ENCODE measurements around the gene BAG5. TPM values are rescaled to one million over a fixed set of nuclear protein-coding genes. Genes with fewer than 3 reads are reported as not detected.

The BAG5 gene
- total RNA-seq, 1 experiment from 2014 or later = 36.5 TPM

DNA sequence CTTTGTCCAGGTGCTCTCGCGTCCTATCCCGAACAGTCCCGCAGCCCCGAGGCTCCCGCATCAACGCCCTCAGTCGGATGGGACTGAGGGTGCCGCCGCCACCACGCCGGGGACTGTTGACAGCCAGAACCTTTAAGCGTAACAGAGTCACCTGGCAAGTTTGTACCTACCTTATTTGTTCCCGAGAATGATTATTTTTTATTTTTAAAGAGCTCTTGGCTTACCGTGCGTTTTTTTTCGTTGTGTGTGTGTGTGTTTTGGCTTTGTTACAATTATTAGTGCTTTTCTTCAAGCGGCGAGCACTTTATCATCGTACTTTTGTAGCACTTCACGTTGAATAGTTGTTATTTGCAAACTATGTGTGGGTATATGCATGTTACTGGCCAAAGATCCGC lies 766 bp upstream of the BAG5 start:
- TF ChIP-seq, protein P1, sequence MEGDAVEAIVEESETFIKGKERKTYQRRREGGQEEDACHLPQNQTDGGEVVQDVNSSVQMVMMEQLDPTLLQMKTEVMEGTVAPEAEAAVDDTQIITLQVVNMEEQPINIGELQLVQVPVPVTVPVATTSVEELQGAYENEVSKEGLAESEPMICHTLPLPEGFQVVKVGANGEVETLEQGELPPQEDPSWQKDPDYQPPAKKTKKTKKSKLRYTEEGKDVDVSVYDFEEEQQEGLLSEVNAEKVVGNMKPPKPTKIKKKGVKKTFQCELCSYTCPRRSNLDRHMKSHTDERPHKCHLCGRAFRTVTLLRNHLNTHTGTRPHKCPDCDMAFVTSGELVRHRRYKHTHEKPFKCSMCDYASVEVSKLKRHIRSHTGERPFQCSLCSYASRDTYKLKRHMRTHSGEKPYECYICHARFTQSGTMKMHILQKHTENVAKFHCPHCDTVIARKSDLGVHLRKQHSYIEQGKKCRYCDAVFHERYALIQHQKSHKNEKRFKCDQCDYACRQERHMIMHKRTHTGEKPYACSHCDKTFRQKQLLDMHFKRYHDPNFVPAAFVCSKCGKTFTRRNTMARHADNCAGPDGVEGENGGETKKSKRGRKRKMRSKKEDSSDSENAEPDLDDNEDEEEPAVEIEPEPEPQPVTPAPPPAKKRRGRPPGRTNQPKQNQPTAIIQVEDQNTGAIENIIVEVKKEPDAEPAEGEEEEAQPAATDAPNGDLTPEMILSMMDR (IDR thresholded peaks at IDR 0.05; ENCODE audit: unreplicated experiment) = no peak
- H3K27me3 Mint-ChIP-seq (ENCODE audit: unreplicated experiment) = no peaks in the 10 kb centered on the region
- peak overlapping the region; percentile 61 for H3K27ac Mint-ChIP-seq (ENCODE audit: unreplicated experiment)
- CTCF ChIA-PET = no interaction called here
- no peaks in the 10 kb centered on the region for H3K9me3 Mint-ChIP-seq (ENCODE audit: low read depth, unreplicated experiment)
- H3K36me3 Mint-ChIP-seq (ENCODE audit: insufficient read depth, unreplicated experiment) = peaks cover 52% of the 10 kb centered on the region
- no peak for DNase-seq
- no TSS peak for BruUV-seq (replicated peaks)
- intact Hi-C loops (cut with micrococcal nuclease; ENCODE audit: unreplicated experiment) = no loop called here
- peaks cover 23% of the 10 kb centered on the region for H3K4me1 Mint-ChIP-seq (ENCODE audit: low read depth, unreplicated experiment)
- H3K4me3 Mint-ChIP-seq (ENCODE audit: low read depth, unreplicated experiment) = peak overlapping the region; percentile 98

DNA sequence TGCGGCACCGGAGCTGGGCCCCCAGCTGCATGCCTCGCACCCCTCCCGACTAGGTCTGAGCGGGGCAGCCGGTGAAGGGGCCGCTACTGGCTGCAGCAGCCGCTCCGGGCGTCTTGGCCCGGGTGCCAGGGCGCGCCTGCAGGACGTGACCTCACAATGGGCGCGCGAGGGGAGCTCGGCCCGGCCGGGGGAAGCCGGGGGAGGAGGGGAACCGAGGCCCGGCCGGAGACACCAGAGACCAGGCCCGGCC lies 353 bp downstream of the BAG5 start:
- BruUV-seq (replicated peaks) = no TSS peak
- no peaks in the 10 kb centered on the region for H3K9me3 Mint-ChIP-seq (ENCODE audit: low read depth, unreplicated experiment)
- intact Hi-C loops (cut with micrococcal nuclease; ENCODE audit: unreplicated experiment) = no loop called here
- CTCF ChIA-PET = interaction anchor here (1.6 to 1.7 kb wide), 2 partner anchors 9 to 15 kb away, joined by 4 to 5 read pairs; no protein-coding TSS in a partner anchor
- H3K27ac Mint-ChIP-seq (ENCODE audit: unreplicated experiment) = peak overlapping the region; percentile 91
- H3K4me1 Mint-ChIP-seq (ENCODE audit: low read depth, unreplicated experiment) = peaks cover 23% of the 10 kb centered on the region
- no peak for DNase-seq
- TF ChIP-seq, protein P1 (IDR thresholded peaks at IDR 0.05; ENCODE audit: unreplicated experiment) = no peak
- peaks cover 55% of the 10 kb centered on the region for H3K36me3 Mint-ChIP-seq (ENCODE audit: insufficient read depth, unreplicated experiment)
- peak overlapping the region; percentile 98 for H3K4me3 Mint-ChIP-seq (ENCODE audit: low read depth, unreplicated experiment)
- H3K27me3 Mint-ChIP-seq (ENCODE audit: unreplicated experiment) = no peaks in the 10 kb centered on the region

DNA sequence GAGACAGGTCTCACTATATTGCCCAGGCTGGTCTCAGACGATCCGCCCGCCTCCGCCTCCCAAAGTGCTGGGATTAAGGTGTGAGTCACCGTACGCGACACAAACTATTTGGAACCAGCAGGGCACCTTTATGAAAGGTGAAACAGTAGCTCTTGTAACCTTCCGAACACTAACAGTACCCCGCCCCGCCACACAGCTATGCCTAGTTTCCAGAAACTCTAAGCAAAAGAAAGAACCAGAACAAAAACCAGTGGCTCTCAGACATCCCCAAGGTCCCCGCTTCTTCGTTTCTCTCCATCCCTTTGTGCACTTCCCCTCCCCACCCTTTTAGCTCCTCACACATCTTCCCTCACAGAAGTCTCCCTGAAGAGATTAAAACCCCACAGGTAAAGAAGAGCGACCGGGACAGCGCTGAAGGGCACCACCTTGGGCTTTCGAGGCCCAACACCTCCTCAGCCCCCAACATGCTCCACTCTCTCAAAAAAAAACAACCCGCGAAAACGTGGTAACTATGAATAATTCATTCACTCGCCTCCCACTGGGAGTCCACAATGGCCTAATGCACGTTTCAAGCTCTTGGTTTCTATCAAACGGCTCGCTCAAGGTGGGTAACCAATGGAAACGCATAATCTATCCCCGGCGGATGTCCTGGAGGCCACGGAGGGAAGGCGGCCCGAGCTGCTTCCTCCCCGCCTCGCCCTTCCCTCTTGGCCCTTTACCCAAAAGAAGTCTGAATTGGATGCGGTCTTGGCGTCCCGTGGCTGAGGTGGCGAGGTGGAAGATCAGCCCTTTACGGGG lies 877 bp downstream of the BAG5 start:
- Mint-ChIP-seq H3K4me1 (ENCODE audit: low read depth, unreplicated experiment) (peaks cover 23% of the 10 kb centered on the region), H3K27ac (ENCODE audit: unreplicated experiment) (peak overlapping the region; percentile 91), H3K9me3 (ENCODE audit: low read depth, unreplicated experiment) (no peaks in the 10 kb centered on the region), H3K27me3 (ENCODE audit: unreplicated experiment) (no peaks in the 10 kb centered on the region), H3K36me3 (ENCODE audit: insufficient read depth, unreplicated experiment) (peaks cover 55% of the 10 kb centered on the region), H3K4me3 (ENCODE audit: low read depth, unreplicated experiment) (peak overlapping the region; percentile 98)
- no TSS peak for BruUV-seq (replicated peaks)
- DNase-seq = peak; percentile 31
- intact Hi-C loops (cut with micrococcal nuclease; ENCODE audit: unreplicated experiment) = no loop called here
- CTCF ChIA-PET = interaction anchor here (0.6 to 1.7 kb wide), 4 partner anchors 9 to 415 kb away, joined by 3 to 5 read pairs (median 4); no protein-coding TSS in a partner anchor
- TF ChIP-seq, protein P1 (IDR thresholded peaks at IDR 0.05; ENCODE audit: unreplicated experiment) = no peak

DNA sequence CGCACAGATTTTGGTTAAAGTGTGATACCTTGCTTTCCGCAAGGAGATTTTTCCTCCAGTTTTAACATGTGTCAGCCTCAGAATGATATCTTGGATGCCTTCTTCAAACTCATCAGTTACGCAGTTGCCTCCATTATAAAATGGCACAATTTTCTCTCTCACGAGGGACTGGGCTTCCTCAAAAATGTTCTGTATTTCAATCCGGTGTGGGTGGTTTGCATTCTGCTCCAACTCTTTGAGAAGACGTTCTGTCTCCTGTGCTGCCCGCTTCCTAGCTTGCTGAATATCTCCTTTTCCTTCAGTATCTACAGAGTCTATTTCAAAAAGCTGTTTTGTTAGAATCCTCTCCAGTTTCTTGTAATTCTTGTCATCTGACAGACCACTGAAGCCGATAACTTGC lies 1.8 kb downstream of the BAG5 start:
- peaks cover 23% of the 10 kb centered on the region for H3K4me1 Mint-ChIP-seq (ENCODE audit: low read depth, unreplicated experiment)
- TF ChIP-seq, protein P1 (IDR thresholded peaks at IDR 0.05; ENCODE audit: unreplicated experiment) = no peak
- peak overlapping the region; percentile 98 for H3K4me3 Mint-ChIP-seq (ENCODE audit: low read depth, unreplicated experiment)
- BruUV-seq (replicated peaks) = no TSS peak
- H3K36me3 Mint-ChIP-seq (ENCODE audit: insufficient read depth, unreplicated experiment) = peaks cover 54% of the 10 kb centered on the region
- CTCF ChIA-PET = interaction anchor here (1.6 kb wide), 1 partner anchor 14 kb away, joined by 4 read pairs; no protein-coding TSS in a partner anchor
- intact Hi-C loops (cut with micrococcal nuclease; ENCODE audit: unreplicated experiment) = no loop called here
- no peak for DNase-seq
- no peaks in the 10 kb centered on the region for H3K9me3 Mint-ChIP-seq (ENCODE audit: low read depth, unreplicated experiment)
- H3K27ac Mint-ChIP-seq (ENCODE audit: unreplicated experiment) = no peak overlapping the region
- no peaks in the 10 kb centered on the region for H3K27me3 Mint-ChIP-seq (ENCODE audit: unreplicated experiment)

All from Calu3 (cell line).